Right renal cortex interstitium (tissue), 3 donors: Measurements from ENCODE around the gene SEC16A. TPM values are rescaled to one million over a fixed set of nuclear protein-coding genes. Genes with fewer than 3 reads are reported as not detected.

Experiments used
- DNase-seq, 3 donors: peaks; one replicate each; pipeline ENCODE4 v3.0.0-alpha.2; 2013; ENCODE audit warnings: low read depth in 3 of 3, low spot score in 2 of 3
- polyA plus RNA-seq, 3 donors: library from polyadenylated mRNA; unstranded; fragments of 120-200 nt; gene quantifications; one replicate each; pipeline ENCODE4 v1.2.1, GENCODE V29; 2013; ENCODE audit not compliant: insufficient read length in 3 of 3

The SEC16A gene
- polyA plus RNA-seq, 3 donors, result 48.7 to 58.0 (median 56.8) TPM

DNA sequence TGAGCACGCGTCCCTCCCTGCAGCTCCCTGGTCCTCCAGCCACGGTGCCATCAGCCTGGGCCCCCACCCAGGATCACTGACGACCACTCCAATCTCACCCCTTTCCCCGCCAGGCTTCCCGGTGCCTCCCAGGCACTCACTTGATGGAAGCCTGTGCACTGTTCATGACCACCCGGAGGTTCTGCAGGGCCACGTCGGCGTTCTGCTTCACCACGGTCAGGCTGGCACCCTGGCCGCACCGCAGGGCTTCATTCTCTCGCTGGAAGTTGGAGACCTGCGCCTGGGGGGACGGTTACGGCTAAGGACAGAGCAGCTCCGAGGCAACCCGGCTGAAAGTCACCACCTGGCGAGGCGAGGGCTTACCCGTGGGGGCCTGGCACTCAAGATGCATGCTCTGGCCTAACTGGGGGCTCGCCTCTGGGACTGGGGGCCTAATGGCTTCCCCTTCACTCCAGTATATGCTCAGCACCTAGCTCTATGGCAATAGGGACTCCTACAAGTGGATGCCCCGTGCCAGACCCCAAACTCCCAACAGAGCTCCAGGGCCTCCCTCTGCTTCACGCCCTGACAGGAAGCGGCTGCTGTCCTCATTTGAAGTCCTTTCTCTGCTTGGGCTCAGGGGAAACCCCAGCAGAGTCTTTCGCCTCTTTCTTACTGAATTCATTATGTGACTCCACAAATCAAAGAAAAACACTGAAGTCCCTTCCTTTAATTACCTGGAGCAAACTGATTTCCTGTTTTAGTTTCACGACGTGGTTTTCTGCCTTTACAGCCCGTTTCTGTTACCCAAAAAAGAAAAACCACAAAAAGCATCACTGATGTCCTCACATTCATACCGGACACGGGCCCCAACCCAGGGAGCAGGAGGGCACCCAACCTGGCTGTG, 78.7 kb downstream of the SEC16A start:
- no peak for DNase-seq

- no peak for DNase-seq
These were observed 79.3 kb downstream of the SEC16A start for GRCh38 chr9:136403538-136403914.

GRCh38 chr9:136402067-136402466, 80.8 kb downstream of the SEC16A start:
- DNase-seq, result no peak

DNA sequence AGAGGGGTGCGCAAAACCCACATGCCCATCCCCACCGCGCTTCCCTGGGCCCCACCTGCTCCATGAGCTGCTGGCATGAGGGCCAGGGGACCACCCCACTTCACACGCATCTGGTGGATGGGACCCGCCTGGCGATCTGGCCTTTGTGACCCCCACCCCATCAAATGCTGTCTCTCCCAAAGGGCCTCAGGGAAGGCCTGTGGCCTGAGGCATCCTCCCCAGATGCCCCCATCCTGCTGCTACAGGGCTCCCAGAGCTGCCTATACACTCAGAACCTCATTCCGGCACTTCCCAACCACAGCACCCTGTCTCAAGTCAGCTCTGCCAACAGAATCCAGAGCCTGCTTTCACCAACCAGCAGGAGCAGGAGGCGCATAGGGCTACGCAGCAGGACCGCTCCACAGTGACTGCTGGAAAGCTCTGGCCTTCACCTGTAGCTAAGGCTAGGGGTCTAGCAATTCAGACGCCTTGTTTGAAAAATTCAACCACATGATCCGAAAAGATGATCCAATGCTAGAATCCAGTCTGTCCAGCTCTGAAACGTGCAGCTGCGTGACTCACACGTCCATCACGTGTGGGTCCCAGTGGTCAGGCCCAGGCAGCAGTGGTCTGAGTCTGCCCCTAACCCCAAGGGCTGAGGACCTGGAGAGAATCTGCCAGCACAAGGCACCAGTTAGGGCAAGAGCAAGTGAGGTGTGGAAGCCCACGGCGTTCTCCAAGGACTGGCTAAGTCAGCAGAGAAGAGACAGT, 81.5 kb downstream of the SEC16A start:
- no peak for DNase-seq

- DNase-seq, result peak; percentile 58 to 76 (median 67)
These were observed 82.6 kb downstream of the SEC16A start, which contains the start of gene SNAPC4 for GRCh38 chr9:136400038-136400834. Gene SNAPC4 (minus strand): TSS chr9:136400170. CDS start chr9:136398428, 1,742 bp downstream.

GRCh38 chr9:136399176-136400037, 83.4 kb downstream of the SEC16A start:
- no peak for DNase-seq

DNA sequence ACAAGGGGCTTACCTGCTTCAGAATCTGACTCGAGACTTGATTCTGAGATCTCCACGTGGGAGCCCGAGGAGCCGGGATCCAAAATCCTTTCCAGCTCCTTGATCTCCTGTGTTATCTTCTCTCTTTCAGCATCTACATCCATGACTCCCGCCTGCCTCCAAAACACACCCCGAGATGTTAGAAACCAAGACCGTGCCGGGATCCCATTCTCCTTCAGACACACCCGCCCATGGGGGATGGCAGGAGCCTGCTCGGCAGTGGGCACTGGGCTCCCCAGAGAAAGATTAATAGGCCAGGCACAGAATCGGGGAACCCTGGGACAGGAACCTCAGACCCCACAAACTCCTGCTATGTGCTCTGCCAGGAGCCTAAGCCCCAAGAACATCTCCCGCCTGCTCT, 84.6 kb downstream of the SEC16A start:
- DNase-seq, result no peak

DNA sequence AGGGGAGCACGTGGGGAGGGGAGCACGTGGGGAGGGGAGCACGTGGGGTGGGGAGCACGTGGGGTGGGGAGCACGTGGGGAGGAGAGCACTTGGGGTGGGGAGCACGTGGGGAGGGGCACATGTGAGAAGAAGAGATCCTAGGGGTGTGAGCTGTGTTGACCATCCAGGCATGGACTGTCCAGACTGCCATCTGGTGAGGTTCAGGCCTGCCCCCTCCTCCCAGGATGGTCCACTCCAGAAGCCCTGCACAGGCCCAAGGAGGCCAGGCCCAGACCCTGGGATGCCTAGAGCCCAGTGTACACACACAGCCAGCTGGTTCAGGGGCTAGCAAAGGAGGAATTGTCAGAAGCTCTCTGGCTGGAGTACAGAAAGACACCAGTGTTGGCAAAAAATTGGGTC, 85.2 kb downstream of the SEC16A start:
- no peak for DNase-seq

GRCh38 chr9:136396219-136396515, 86.7 kb downstream of the SEC16A start:
- DNase-seq, result no peak

DNA sequence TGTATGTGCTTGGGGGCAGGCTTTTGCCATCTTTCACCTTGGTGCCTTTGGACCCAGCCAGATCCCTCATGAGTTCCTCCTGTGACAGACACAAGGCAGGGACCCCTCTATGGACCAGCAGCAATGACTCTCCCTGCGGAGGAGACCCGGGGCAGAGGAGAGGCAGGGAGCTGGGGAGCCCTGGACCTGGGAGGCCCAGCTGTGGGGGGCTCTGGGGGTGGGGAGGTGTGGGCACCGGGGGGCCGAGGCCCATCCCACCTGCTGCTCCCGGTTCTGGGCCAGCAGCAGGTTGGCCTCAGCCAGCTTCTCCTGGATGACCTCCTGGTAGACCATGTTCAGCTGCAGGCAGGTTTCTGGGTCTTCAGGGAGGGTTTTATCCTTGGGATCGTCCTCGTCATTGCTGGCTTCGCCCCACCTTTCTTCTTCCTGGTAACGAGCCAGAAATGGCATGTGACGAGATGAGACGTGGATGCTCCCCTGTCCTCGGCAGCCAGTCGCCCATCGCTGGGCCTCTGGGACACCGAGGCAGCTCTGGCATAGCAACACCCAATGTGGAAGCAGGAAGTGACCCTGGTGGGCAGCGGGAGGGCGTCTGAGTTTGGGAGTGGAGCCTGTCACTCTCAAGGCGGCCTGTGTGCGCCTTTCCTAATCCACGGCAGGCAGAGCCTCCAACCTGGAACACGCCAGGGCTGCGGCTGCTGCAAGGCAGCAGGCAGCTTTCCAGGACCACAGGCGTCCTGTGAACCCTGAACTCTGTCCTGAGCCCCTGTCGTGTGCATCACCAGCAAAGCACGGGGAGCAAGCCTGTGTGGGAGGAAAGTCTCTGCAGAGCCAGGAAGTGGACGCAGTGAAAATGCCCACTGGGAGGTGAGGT, 87.3 kb downstream of the SEC16A start:
- no peak for DNase-seq

GRCh38 chr9:136395020-136395340, 87.9 kb downstream of the SEC16A start:
- no peak for DNase-seq

DNA sequence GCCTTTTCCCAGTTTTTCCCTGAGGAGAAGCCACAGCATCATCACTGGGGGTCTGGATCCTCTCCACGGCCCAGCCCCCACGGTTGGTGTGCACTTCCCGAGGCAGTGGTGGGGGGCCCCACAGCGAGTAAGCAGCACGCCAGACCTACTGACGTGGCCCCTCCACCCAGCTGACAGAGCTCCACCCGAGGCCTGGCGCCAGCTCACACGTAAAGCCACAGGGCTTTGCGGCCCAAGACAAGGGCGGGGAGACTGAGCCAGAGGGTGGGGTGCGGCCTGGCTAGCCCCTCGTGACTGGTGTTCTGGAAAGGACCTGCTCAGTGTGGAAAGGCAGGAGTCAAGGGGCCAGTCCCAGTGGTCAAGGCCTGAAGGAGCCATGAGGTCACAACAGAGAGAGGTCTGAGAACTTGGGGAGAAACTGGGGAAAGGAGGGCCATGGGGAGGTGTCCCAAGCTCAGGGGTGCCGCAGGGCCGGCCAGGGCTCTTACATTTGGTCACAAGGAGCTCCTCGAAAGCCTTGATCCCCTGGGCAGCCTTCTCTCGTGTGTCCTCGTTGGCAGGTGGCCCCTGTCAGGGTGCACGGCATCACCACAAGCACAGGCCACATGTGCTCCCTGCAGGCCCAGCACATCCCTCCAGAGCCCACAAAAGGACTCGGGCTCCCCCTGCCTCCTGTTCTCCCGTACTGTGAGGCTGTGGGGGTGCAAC, 88.4 kb downstream of the SEC16A start:
- DNase-seq, result no peak

- no peak for DNase-seq
These were observed 89.3 kb downstream of the SEC16A start for GRCh38 chr9:136393531-136393930.

DNA sequence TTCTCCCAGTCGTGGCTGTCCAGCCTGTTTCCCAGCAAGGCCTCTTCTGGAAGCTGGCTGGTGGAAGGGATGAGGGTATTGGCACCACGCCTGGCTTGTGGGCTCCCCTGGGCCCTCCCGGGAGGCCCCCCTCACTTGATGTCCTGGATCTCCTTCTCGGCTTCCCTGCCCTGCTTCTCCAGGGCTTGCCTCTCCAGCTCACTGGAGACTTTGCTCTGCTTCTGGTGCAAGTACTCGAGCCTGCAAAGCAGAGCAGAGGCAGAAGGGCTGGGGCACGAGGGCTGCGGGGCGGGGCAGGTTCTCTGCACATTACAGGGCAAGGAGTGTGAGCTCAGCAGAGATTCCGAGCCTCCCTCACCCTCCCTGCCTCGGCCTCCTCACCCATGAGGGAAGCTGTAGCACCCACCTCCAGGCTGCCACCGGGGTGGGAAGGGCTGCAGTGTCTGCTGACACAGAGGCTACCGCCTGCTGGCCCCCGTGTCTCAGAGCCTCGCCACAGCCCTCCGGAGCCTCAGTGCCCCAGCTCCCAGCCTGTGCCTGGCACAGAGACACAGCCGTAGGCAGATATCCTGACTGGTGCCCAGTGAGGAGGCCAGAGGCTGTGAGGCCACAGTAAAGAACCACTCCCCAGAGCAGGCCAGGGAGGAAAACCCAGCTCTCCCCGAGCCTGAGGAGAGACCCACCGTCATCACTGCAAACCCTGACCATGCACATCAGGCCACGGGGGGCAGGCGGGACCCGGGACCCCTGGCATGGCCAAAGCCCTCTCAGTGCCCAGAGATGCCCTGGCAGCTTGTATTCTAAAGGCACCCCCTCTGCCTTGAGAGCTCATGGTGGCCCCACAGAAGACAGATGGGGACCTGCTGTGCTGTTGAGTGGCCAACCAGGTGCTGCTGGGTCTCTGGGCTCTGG, 90.0 kb downstream of the SEC16A start:
- no peak for DNase-seq

DNA sequence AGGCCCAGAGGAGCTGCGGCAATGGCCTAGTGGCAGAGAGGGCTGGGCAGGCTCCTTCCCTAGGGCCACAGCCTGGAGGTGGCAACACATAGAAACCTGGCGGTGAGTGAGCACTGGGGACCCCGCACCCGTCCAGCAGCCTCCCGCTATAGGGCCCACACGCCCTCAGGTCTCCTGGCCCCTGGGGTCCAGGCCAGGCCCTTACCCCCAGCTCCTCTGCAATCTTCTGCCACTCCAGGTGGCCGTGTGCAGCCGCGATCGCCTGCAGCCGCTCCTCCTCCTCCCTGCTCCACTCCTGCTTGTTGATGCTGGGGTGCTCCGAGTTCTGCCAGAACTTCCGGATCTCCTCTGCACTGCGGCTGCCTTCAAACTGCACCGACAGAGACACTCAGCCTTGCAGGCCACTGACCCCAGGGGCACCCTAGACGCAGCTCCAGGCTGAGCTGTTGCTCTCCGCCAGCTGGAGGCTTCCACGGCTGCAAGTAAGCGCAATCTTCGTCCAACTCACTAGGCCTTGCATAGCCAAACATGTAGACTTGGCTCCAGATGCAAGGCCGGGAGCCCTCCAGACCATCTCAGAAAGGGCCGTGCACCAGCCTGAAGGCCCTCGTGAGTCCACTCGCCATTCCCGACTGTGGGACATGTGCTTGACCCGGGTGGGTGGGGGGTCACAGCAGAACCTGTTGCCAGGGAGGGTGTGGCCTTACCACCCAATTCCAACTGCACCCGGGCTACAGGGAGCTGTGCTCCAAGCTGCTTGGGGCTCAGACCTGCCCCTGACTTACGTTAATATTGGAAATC, 90.9 kb downstream of the SEC16A start:
- DNase-seq, result no peak
